PC-9 (cell line): ENCODE data around the gene PSMB3. TPM values are rescaled to one million over a fixed set of nuclear protein-coding genes. Genes with fewer than 3 reads are reported as not detected.

Source experiments
- BruUV-seq: library from RNA; stranded (reverse); fragments of 400-500 nt; replicated peaks from 2 replicates; lab custom pipeline; 2021; lab: Mats Ljungman, UMichigan
- CTCF ChIA-PET: fragments of 300-600 bp; sonication (Branson Sonifier 250); formaldehyde crosslinking; loops from one replicate; lab custom pipeline; 2022; ENCODE audit warnings: antibody characterized with exemption; lab: Charles Lee
- POLR2A ChIA-PET: fragments of 300-600 bp; sonication (Branson Sonifier 250); formaldehyde crosslinking; loops from one replicate; lab custom pipeline; 2022; ENCODE audit warnings: antibody characterized with exemption; ENCODE audit not compliant: unreplicated experiment; lab: Charles Lee
- DNase-seq, 2 experiments: peaks; one replicate each; pipeline versions ENCODE4 v3.0.0 to v3.0.0-alpha.2; 2015 to 2022; ENCODE audit warnings: mixed read lengths in 1 of 2
- H2AFZ ChIP-seq: fragments of 200-600 bp; sonication (generic); 2 replicates; pipeline ENCODE4 v1.8.1; 2017; ENCODE audit warnings: antibody characterized with exemption
- H3F3A ChIP-seq: fragments of 200-600 bp; sonication (generic); 2 replicates; pipeline ENCODE4 v1.8.1; 2017; ENCODE audit warnings: antibody characterized with exemption, mild to moderate bottlenecking, low read depth; ENCODE audit not compliant: insufficient read depth
- H3K27ac ChIP-seq: fragments of 200-600 bp; sonication (generic); 2 replicates; pipeline ENCODE4 v1.6.1; 2016; ENCODE audit warnings: mixed run types
- H3K27me3 ChIP-seq: fragments of 200-600 bp; sonication (generic); 2 replicates; pipeline ENCODE4 v1.6.1; 2016; ENCODE audit warnings: low read depth, mixed run types; ENCODE audit not compliant: insufficient read depth
- H3K36me3 ChIP-seq: fragments of 200-600 bp; sonication (generic); 2 replicates; pipeline ENCODE4 v1.6.1; 2016; ENCODE audit warnings: low read depth, mixed run types
- H3K4me1 ChIP-seq: fragments of 200-600 bp; sonication (generic); replicated peaks from 2 replicates; pipeline ENCODE4 v1.6.1; 2016; ENCODE audit warnings: mixed run types; ENCODE audit not compliant: insufficient read depth
- H3K4me2 ChIP-seq: fragments of 200-600 bp; sonication (generic); 2 replicates; pipeline ENCODE4 v1.6.1; 2017; ENCODE audit warnings: mixed run types
- H3K4me3 ChIP-seq: fragments of 200-600 bp; sonication (generic); 2 replicates; pipeline ENCODE4 v1.6.1; 2016; ENCODE audit warnings: mixed run types
- H3K79me2 ChIP-seq: fragments of 200-600 bp; sonication (generic); 2 replicates; pipeline ENCODE4 v1.6.1; 2017; ENCODE audit warnings: low read depth, mixed run types
- H3K9me2 ChIP-seq: fragments of 200-600 bp; sonication (generic); 2 replicates; pipeline ENCODE4 v1.8.1; 2017; ENCODE audit warnings: mild to moderate bottlenecking; ENCODE audit not compliant: insufficient read depth
- H3K9me3 ChIP-seq: fragments of 200-600 bp; sonication (generic); 2 replicates; pipeline ENCODE4 v1.8.1; 2016; ENCODE audit warnings: low read depth; ENCODE audit not compliant: insufficient read depth
- H4K20me1 ChIP-seq: fragments of 200-600 bp; sonication (generic); 2 replicates; pipeline ENCODE4 v1.8.1; 2017; ENCODE audit not compliant: insufficient read depth
- CTCF ChIP-seq: fragments of 200-600 bp; sonication (generic); conservative IDR thresholded peaks from 2 replicates; pipeline ENCODE4 v1.6.1; 2017; ENCODE audit warnings: mixed run types, antibody characterized with exemption, mild to moderate bottlenecking, moderate library complexity
- EZH2 ChIP-seq: fragments of 200-600 bp; sonication (generic); IDR thresholded peaks from 2 replicates; pipeline ENCODE4 v1.8.0; 2017; ENCODE audit warnings: antibody characterized with exemption, low read depth
- intact Hi-C: fragments of 100-400 bp; cut with micrococcal nuclease; formaldehyde crosslinking; loops from one replicate; pipeline ENCODE4 v1.10.0; 2022; ENCODE audit not compliant: unreplicated experiment
- total RNA-seq: library from RNA; stranded (reverse); gene quantifications from 2 replicates; pipeline ENCODE4 v1.2.3, GENCODE V29; 2021

PSMB3 gene
- total RNA-seq, 1 experiment from 2014 or later: 262 TPM

GRCh38 chr17:38709104-38709820 lies 43.3 kb upstream of the PSMB3 start:
- ChIA-PET CTCF (no interaction called here), POLR2A (no interaction called here)
- intact Hi-C loops: no loop called here
- DNase-seq: no peak
- H3K36me3 ChIP-seq: peaks cover 21% of the 10 kb centered on the region
- no peaks in the 10 kb centered on the region for H3K9me2 ChIP-seq
- 0 out of 2 replicates have a peak, but pooled peaks cover 6% of the 10 kb centered on the region for H3K4me1 ChIP-seq
- no peak overlapping the region for H2AFZ ChIP-seq
- peaks cover 27% of the 10 kb centered on the region for H3F3A ChIP-seq
- no peaks in the 10 kb centered on the region for H3K27me3 ChIP-seq
- TF ChIP-seq CTCF: no peak
- TF ChIP-seq EZH2: no peak
- no peak overlapping the region for H3K4me3 ChIP-seq
- H3K9me3 ChIP-seq: no peaks in the 10 kb centered on the region
- no peak overlapping the region for H3K4me2 ChIP-seq
- BruUV-seq: no TSS peak
- H3K79me2 ChIP-seq: peaks cover 43% of the 10 kb centered on the region
- peaks cover 34% of the 10 kb centered on the region for H4K20me1 ChIP-seq
- no peak overlapping the region for H3K27ac ChIP-seq

GRCh38 chr17:38709864-38710603 lies 42.5 kb upstream of the PSMB3 start:
- H3K4me2 ChIP-seq: no peak overlapping the region
- POLR2A ChIA-PET: interaction anchor here (0.6 kb wide), 1 partner anchor 143 kb away, joined by 4 read pairs; the partner anchor contains the start of gene RPL23

More at GRCh38 chr17:38709864-38710603, 42.5 kb upstream of the PSMB3 start:
- BruUV-seq: no TSS peak
- no peak for DNase-seq
- intact Hi-C loops: no loop called here
- Histone ChIP-seq H2AFZ (no peak overlapping the region), H3K9me3 (no peaks in the 10 kb centered on the region), H3K27me3 (no peaks in the 10 kb centered on the region), H4K20me1 (peaks cover 34% of the 10 kb centered on the region), H3F3A (peaks cover 29% of the 10 kb centered on the region; the same call in 1 of the 2 replicates), H3K27ac (no peak overlapping the region), H3K79me2 (peaks cover 37% of the 10 kb centered on the region), H3K4me3 (no peak overlapping the region), H3K9me2 (no peaks in the 10 kb centered on the region), H3K4me1 (0 out of 2 replicates have a peak, but pooled peaks cover 6% of the 10 kb centered on the region), H3K36me3 (peaks cover 21% of the 10 kb centered on the region)
- TF ChIP-seq EZH2 (no peak), CTCF (no peak)
- CTCF ChIA-PET: interaction anchor here (0.6 kb wide), 1 partner anchor 24 kb away, joined by 3 read pairs; no protein-coding TSS in a partner anchor
